ENCODE results near the gene OBI1.

GRCh38 chr13:78610381-78610883 is 48.5 kb downstream of the OBI1 start:
- TF ChIP-seq CTCF (IDR thresholded peaks at IDR 0.05; ENCODE audit: low read length) = no peak
- no peak for TF ChIP-seq EZH2 (optimal IDR thresholded peaks at IDR 0.05; ENCODE audit: low read depth, low read length)
- TF ChIP-seq EZH2phosphoT487 (IDR thresholded peaks at IDR 0.05; ENCODE audit: low read length) = no peak

Measured in MM.1S (cell line).